Neural progenitor cell (in vitro differentiated cells): ENCODE measurements around the gene SHBG.

ENCODE experiments used
- CTCF ChIP-seq: fragments of 200-600 bp; sonication (generic); IDR thresholded peaks from 2 replicates; pipeline ENCODE4 v1.5.1; 2017; ENCODE audit warnings: antibody characterized with exemption, mild to moderate bottlenecking
- EZH2 ChIP-seq: fragments of 200-600 bp; sonication (generic); IDR thresholded peaks from 2 replicates; pipeline ENCODE4 v1.6.1; 2017; ENCODE audit warnings: antibody characterized with exemption, mild to moderate bottlenecking, moderate library complexity

GRCh38 chr17:7614425-7615264, 15.3 kb upstream of the SHBG start, which contains the start of gene FXR2:
- TF ChIP-seq CTCF (peak; percentile 60), EZH2 (no peak)
